ENCODE measurements around the gene CNOT2. TPM values are rescaled to one million over a fixed set of nuclear protein-coding genes. Genes with fewer than 3 reads are reported as not detected.

The CNOT2 gene
- polyA plus RNA-seq, 1 donor (not counting 4 experiments of a cell fraction or from before 2014, with no cell fraction given) = 85.3 TPM

DNA sequence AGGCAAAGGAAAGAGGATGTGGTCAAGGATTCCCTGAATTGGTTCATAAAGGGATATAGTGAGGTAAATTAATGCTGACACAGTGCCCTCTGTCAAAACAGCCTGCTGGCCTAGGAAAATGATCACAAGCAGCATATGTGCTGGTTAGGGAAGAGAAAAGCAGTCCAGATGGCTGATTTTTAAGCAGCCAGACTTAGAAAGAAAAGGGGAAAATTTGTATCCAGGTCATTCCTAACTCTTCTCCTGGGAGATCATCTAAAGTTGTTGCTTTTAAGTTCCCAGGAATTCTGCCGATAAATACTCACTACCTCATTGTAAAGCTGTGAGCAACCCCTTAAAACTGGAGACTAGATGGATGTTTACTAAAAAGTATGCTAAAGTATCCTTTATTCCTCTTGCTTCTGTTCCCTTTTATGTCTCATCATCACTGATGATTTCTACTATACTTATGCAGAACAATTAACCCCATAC lies 46.4 kb upstream of the CNOT2 start:
- dilution Hi-C loops (cut with MboI; ENCODE audit: extremely low pct_ligation_motif_present, low sequenced_read_pairs) = no loop called here
- Histone ChIP-seq H3K4me2 (ENCODE audit: control insufficient read depth, extremely low read depth, insufficient read depth, low read depth, low read length) (no peak overlapping the region), H3K27me3 (ENCODE audit: control insufficient read depth, extremely low read depth, insufficient read depth, low read length) (no peaks in the 10 kb centered on the region)

DNA sequence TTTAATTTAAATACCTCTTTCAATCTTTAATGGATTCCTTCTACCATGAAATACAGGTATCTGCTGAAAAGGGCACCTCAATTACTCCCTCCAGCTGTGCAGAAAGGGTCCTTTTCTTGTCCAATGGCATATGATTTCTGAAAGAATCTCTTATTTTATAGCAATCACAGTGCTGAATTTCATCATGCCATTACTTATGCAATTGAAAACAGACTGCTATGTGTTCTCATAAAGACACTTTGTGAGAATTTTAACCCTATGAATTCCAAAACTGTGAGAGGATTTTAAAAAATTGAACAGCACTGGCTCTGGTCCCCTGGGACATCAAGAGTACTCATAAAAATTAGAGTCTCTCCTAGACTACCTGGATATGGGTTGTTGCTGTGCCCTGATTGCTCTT lies 45.9 kb upstream of the CNOT2 start:
- Histone ChIP-seq H4K20me1 (ENCODE audit: control insufficient read depth, extremely low read depth, insufficient read depth, low read length) (no peaks in the 10 kb centered on the region), H3K4me2 (ENCODE audit: control insufficient read depth, extremely low read depth, insufficient read depth, low read depth, low read length) (no peak overlapping the region), H3K9ac (ENCODE audit: control insufficient read depth, extremely low read depth, insufficient read depth, low read length) (no peak overlapping the region), H3K27me3 (ENCODE audit: control insufficient read depth, extremely low read depth, insufficient read depth, low read length) (no peaks in the 10 kb centered on the region), H3K36me3 (ENCODE audit: control insufficient read depth in 2 of 2, extremely low read depth in 1 of 2, insufficient read depth in 2 of 2, low read length in 2 of 2) (no peaks in the 10 kb centered on the region), H3K79me2 (ENCODE audit: control insufficient read depth, insufficient read depth, low read length) (no peaks in the 10 kb centered on the region), H3K9me3 (ENCODE audit: control insufficient read depth, low read depth, low read length) (no peaks in the 10 kb centered on the region), H2AFZ (ENCODE audit: control insufficient read depth, low read length) (no peak overlapping the region), H3K4me3 (ENCODE audit: control insufficient read depth in 2 of 3, extremely low read depth in 1 of 3, insufficient read depth in 2 of 3, low read depth in 1 of 3, low read length in 3 of 3) (no peak overlapping the region), H3K4me1 (ENCODE audit: control insufficient read depth, extremely low read depth, insufficient read depth, low read length) (no peaks in the 10 kb centered on the region), H3K9me1 (ENCODE audit: control insufficient read depth, extremely low read depth, insufficient read depth, low read length) (no peaks in the 10 kb centered on the region), H3K27ac (ENCODE audit: control insufficient read depth, insufficient read depth, low read length) (no peak overlapping the region)
- DNase-seq (ENCODE audit: low read depth, low spot score) = no peak
- FAIRE-seq = no peak
- dilution Hi-C loops (cut with MboI; ENCODE audit: extremely low pct_ligation_motif_present, low sequenced_read_pairs) = no loop called here
- TF ChIP-seq, protein P1, sequence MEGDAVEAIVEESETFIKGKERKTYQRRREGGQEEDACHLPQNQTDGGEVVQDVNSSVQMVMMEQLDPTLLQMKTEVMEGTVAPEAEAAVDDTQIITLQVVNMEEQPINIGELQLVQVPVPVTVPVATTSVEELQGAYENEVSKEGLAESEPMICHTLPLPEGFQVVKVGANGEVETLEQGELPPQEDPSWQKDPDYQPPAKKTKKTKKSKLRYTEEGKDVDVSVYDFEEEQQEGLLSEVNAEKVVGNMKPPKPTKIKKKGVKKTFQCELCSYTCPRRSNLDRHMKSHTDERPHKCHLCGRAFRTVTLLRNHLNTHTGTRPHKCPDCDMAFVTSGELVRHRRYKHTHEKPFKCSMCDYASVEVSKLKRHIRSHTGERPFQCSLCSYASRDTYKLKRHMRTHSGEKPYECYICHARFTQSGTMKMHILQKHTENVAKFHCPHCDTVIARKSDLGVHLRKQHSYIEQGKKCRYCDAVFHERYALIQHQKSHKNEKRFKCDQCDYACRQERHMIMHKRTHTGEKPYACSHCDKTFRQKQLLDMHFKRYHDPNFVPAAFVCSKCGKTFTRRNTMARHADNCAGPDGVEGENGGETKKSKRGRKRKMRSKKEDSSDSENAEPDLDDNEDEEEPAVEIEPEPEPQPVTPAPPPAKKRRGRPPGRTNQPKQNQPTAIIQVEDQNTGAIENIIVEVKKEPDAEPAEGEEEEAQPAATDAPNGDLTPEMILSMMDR (optimal IDR thresholded peaks at IDR 0.05 in 1 of 3, IDR thresholded peaks at IDR 0.05 in 1 of 3, conservative IDR thresholded peaks at IDR 0.05 in 1 of 3; ENCODE audit: extremely low read depth in 1 of 3, insufficient read depth in 2 of 3, low read length in 3 of 3) = no peak
- no peak for TF ChIP-seq EZH2 (IDR thresholded peaks at IDR 0.05; ENCODE audit: low read length)

More for the DNA sequence above, 46.4 kb upstream of the CNOT2 start:
- H2AFZ ChIP-seq (ENCODE audit: control insufficient read depth, low read length) = no peak overlapping the region
- TF ChIP-seq, protein P1 (optimal IDR thresholded peaks at IDR 0.05 in 1 of 3, IDR thresholded peaks at IDR 0.05 in 1 of 3, conservative IDR thresholded peaks at IDR 0.05 in 1 of 3; ENCODE audit: extremely low read depth in 1 of 3, insufficient read depth in 2 of 3, low read length in 3 of 3) = no peak
- H4K20me1 ChIP-seq (ENCODE audit: control insufficient read depth, extremely low read depth, insufficient read depth, low read length) = no peaks in the 10 kb centered on the region
- H3K9me1 ChIP-seq (ENCODE audit: control insufficient read depth, extremely low read depth, insufficient read depth, low read length) = no peaks in the 10 kb centered on the region
- no peak overlapping the region for H3K9ac ChIP-seq (ENCODE audit: control insufficient read depth, extremely low read depth, insufficient read depth, low read length)
- H3K36me3 ChIP-seq (ENCODE audit: control insufficient read depth in 2 of 2, extremely low read depth in 1 of 2, insufficient read depth in 2 of 2, low read length in 2 of 2) = no peaks in the 10 kb centered on the region
- H3K9me3 ChIP-seq (ENCODE audit: control insufficient read depth, low read depth, low read length) = no peaks in the 10 kb centered on the region
- DNase-seq (ENCODE audit: low read depth, low spot score) = no peak
- H3K27ac ChIP-seq (ENCODE audit: control insufficient read depth, insufficient read depth, low read length) = no peak overlapping the region
- H3K4me1 ChIP-seq (ENCODE audit: control insufficient read depth, extremely low read depth, insufficient read depth, low read length) = no peaks in the 10 kb centered on the region
- no peak for FAIRE-seq
- no peaks in the 10 kb centered on the region for H3K79me2 ChIP-seq (ENCODE audit: control insufficient read depth, insufficient read depth, low read length)
- H3K4me3 ChIP-seq (ENCODE audit: control insufficient read depth in 2 of 3, extremely low read depth in 1 of 3, insufficient read depth in 2 of 3, low read depth in 1 of 3, low read length in 3 of 3) = no peak overlapping the region
